ENCODE data around the gene THOC3. TPM values are rescaled to one million over a fixed set of nuclear protein-coding genes. Genes with fewer than 3 reads are reported as not detected.
"Not testable (repeated sequence)": the region's sequence is repeated elsewhere in the genome, so short reads cannot be mapped to it uniquely, and the experiment has no call there.

The THOC3 gene
- polyA plus RNA-seq, 5 donors, result 47.1 to 125 (median 62.0) TPM

DNA sequence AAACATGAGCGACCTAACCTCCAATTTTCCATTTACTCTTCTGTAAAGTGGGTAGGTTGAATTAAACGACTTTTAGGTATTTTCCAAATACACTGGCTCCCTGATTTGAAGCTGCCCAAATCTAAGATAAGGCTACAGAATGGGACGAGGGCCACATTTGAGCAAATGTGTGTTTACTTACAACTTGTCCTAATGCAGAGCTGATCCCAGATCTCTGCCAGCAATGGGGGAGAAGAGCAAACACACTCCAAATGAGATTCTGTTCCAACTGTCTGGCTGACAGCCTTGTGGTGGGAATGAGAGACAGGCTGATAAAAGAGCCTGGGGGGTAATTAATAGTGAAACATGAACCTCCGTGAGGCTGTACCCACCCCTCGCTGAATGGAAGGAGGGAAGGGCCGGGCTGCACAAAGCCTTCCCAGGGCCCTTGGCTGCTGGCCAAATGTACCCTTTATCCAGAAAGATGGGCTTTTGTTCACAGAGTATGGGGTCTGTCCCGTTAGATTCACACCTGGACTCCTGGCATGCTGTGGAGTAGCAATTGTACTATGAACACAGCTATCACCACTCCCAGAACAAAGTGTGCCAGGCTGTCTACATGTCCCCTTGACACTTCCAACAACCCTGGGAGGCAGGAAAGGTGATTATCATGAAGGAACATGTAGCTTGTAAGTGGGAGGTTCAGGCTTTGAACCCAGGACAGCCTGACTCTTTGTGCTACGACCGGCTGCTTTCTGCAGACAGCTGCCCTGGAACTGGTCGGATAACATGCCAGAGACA lies 19.6 kb downstream of the THOC3 start:
- not testable (repeated sequence) for DNase-seq

DNA sequence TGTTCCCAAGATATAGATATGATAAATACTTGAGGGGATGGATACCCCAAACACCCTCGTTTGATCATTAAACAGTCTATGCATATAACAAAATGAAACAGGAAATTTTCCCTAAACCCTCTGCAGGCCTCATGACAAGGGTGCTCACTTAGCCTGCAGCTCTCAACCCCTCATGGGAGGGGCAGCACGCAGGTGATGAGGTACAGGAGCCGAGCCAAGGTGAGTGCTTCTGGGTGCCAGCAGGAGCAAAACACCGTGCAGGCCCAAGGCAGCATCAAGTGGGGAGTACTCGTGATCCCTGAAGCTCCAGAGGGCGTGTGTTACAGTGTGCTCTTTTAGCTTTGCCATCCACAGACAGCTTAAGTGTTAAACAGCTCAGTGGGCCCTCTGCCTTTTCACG lies 24.9 kb downstream of the THOC3 start:
- not testable (repeated sequence) for DNase-seq

DNA sequence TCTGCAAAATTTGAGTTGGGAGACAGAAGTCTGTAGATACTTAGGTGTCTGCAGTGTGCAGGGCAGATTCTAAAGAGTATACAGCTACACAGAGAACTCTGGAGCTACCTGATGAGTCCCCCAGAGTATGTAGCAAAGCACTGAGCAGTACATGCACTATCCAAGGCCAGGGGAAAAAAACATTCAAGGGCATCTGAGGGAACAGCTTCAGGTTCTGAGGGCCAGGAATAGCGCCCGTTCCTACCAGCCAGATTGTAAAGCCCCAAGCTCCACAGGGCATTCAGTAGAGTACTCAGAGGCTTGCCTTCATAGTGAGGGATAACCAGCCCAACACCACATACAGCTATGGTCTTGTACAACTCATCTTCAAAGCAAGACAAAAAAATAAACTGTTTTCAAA lies 27.5 kb downstream of the THOC3 start:
- DNase-seq, result not testable (repeated sequence)

DNA sequence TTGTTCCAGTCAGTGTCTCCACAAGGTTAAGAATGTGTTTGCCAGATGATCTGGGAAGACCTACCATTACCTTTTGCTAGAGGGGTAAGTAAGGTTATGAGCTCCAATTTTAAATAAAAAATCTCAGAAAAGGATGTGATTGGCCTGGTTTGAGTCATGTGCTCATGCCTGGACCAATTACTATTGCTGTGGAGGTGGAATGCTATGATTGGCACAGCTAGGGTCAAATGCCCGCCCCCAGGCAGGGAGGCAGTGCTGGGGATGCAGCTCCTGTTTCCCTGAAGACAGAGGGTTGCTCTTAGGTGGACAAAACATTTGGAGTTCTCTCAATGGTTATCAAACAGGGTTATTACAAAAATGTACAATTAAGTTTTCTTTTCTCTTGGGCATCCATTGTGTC lies 29.6 kb downstream of the THOC3 start:
- not testable (repeated sequence) for DNase-seq

DNA sequence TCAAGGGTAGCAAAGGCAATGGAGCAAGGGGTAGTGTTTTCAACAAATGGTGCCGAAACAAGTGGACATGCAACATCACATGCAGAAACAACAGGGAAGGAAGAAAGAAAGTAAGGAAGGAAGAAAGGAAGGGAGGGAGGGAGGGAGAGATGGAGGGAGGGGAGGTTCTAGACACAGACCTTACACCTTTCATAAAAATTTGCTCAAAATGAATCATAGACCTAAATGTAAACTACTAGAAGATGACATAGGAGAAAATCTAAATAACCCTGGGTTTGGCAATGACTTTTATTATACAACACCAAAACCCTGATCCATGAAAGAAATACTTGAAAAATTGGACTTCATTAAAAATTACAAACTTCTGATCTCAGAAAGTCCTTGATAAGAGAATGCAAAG lies 39.4 kb downstream of the THOC3 start:
- DNase-seq, result not testable (repeated sequence)

GRCh38 chr5:175925106-175925505 lies 43.0 kb downstream of the THOC3 start:
- DNase-seq, result not testable (repeated sequence)

DNA sequence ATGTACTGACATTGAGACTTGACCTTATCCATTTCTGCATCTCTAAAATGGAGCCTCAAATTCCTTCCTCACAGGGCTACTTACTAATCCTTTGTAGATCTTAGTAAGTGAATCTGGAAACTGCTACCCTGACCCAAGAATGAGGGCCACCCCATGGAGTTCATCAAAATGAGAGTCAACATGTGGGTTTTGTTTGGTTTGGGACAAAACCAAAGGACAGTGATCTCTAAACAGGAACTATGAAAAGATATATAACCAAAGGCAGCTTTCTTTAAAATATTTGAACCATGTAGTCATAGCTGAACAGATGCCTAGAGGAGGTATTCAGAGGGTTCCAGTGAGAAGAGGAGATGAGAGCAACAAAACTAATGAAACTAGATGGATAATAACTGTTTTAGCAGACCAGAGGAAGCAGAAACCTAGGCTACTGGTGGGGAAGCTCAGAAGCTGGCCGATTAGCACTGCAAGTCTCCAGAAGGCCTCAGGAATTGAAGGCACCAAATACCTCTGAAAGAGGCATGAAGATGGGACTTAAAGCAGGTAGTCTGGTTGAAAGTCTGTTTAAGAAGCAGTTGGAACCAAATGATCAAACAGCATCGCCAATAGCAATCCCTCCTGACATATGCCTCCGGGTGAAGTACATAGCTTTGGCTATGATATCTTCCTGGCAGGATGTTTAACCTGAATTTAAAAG lies 45.8 kb downstream of the THOC3 start:
- DNase-seq, result no peak

DNA sequence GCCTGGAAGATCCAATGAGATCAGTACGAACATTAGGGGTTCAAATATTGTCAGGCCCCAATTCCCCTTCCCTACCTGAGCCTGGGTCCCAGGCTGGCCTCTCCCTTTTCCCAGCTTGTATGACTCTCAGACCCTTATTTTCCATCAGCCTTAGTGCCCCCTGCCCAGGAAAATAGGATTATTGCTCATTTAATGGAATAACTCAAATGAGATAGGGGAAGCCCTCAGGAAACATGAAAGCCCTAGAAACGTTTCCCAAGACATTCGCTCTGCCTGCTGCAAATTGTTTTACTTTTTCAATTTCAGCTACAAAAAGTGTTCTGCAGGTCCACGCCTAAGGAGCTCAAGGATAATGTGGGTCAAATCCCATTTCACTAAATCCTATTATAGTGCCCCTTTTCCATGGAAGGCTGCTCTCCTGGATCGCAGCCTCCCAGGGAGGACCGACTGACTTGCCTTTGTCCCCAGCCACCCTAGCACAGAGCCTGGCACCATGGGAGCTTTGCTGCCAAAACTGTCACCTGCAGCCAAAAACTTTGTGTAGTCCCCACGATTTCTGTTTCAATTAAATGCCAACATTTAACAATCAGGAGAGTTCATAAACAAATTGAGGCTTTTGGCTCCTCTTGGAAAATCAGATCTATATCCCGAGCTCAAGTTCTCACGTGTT lies 46.9 kb downstream of the THOC3 start:
- no peak for DNase-seq

- no peak for DNase-seq
These were observed 47.8 kb downstream of the THOC3 start for GRCh38 chr5:175920231-175920811.

- not testable (repeated sequence) for DNase-seq
These were observed 52.8 kb downstream of the THOC3 start for GRCh38 chr5:175915066-175916037.

DNA sequence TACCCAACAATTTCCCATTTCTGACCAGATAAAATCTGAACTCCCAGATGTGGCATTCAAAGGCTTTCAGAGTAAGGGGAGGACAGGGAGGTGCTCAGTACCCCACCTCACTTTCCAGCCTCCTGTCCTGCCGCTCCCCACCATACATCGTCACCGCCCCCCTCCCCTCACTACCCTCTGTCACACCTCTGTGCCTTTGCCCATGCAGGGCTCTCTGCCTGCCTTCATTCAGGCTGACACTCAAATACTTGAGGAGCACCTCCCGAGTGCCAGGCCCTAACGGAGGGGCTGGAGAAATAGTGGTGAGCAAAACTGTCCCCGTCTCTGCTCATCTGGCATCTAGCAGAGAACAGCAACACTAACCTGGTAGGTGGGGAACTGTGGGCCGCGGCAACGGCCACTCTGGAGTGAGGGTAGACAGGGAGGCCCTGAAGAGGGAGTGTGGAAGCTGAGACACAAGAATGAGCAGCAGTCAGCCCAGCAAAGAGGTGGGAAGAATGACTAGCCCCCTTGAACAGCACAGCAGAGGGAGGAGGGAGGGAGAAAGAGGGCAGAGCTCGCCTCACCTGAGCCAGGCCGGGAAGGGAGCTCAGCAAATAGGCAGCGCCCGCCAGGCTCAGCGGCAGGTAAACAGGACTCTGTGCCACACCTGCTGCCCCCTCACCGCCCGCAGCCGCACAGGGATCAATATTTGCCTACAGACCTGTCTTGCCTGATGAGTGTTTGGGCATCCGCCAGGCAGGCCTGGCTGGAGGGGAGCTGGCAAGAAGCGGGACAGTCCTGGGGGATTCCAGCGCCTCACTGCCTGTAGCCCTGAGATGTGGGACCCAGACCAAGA lies 54.1 kb downstream of the THOC3 start:
- not testable (repeated sequence) for DNase-seq

DNA sequence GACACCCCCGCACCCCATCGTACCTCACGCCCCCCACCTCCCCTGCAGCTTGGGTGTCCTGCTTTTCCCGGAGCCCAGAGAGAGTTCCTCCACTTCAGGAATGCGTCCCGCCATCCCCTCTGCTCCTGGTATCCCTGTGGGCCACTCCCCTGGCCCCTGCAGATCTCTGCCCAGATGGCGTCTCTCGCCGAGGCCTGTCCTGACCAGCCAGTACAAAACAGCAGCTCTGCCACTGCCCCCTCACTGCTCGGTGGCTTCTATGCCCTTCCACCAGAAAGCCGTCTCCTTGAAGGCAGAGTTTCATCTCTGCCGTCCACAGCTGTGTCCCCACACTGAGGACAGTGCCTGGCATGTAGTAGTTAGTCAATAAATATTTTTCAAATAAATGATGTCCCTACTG lies 58.0 kb downstream of the THOC3 start:
- not testable (repeated sequence) for DNase-seq

Other genes starting within 250 kb of the THOC3 start
- 1 to 10 TPM; 2.1 to 3.3 (median 2.5) TPM for gene CPLX2, start 96.7 kb downstream of the THOC3 start, polyA plus RNA-seq (ENCODE audit: insufficient read depth in 1 of 5, insufficient read length in 5 of 5, low replicate concordance in 1 of 5)

All from right lung (tissue), 5 donors.